Stimulated activated CD4-positive, alpha-beta T cell treated with anti-CD3 and anti-CD28 coated beads, TNF-alpha, amount 100 ng/mL, for 48 hours (primary cell): Measurements from ENCODE around the gene SIGLEC8.
"Not testable (repeated sequence)": the region's sequence is repeated elsewhere in the genome, so short reads cannot be mapped to it uniquely, and the experiment has no call there.

Experiments
- DNase-seq, 3 donors: peaks; one replicate each; pipeline ENCODE4 v3.0.0-alpha.2; 2020; ENCODE audit warnings: low read depth in 3 of 3

The SIGLEC8 gene

GRCh38 chr19:51447510-51447909 lies 10.7 kb downstream of the SIGLEC8 start:
- not testable (repeated sequence) for DNase-seq

- DNase-seq, result peak; percentile 72 to 91 (median 87)
Observed at GRCh38 chr19:51441410-51442390, 16.6 kb downstream of the SIGLEC8 start.

- DNase-seq, result peak; percentile 40 to 68 (median 58)
Observed at GRCh38 chr19:51440846-51441409, 17.3 kb downstream of the SIGLEC8 start.

GRCh38 chr19:51440052-51440451 lies 18.2 kb downstream of the SIGLEC8 start:
- DNase-seq, result no peak

- peak in 1 of 3 donors; percentile 29 for DNase-seq
Observed at GRCh38 chr19:51439021-51439465, 19.2 kb downstream of the SIGLEC8 start.

- DNase-seq, result no peak
Observed at GRCh38 chr19:51434456-51434855, 23.8 kb downstream of the SIGLEC8 start.

- DNase-seq, result no peak
Observed at GRCh38 chr19:51433043-51433442, 25.2 kb downstream of the SIGLEC8 start.

GRCh38 chr19:51431124-51431523 lies 27.1 kb downstream of the SIGLEC8 start:
- no peak for DNase-seq

GRCh38 chr19:51430221-51430620 lies 28.0 kb downstream of the SIGLEC8 start:
- DNase-seq, result no peak

- DNase-seq, result no peak
Observed at GRCh38 chr19:51427201-51427600, 31.1 kb downstream of the SIGLEC8 start.

GRCh38 chr19:51422053-51422448 lies 36.2 kb downstream of the SIGLEC8 start:
- DNase-seq, result peak; percentile 73 to 92 (median 92)

GRCh38 chr19:51421229-51422052 lies 36.8 kb downstream of the SIGLEC8 start:
- no peak for DNase-seq

GRCh38 chr19:51420511-51420910 lies 37.7 kb downstream of the SIGLEC8 start:
- DNase-seq, result not testable (repeated sequence)

- no peak for DNase-seq
Observed at GRCh38 chr19:51418707-51419106, 39.5 kb downstream of the SIGLEC8 start.

- no peak for DNase-seq
Observed at GRCh38 chr19:51417810-51418157, 40.5 kb downstream of the SIGLEC8 start.

GRCh38 chr19:51417107-51417809 lies 41.0 kb downstream of the SIGLEC8 start, which contains the start of gene SIGLEC10:
TSS of gene SIGLEC10 (minus strand) at chr19:51417642. CDS start at chr19:51417581, 61 bp downstream.
- peak in 1 of 3 donors; percentile 34 for DNase-seq

- DNase-seq, result not testable (repeated sequence)
Observed at GRCh38 chr19:51416422-51416821, 41.8 kb downstream of the SIGLEC8 start.

GRCh38 chr19:51415187-51415586 lies 43.1 kb downstream of the SIGLEC8 start:
- DNase-seq, result no peak

- no peak for DNase-seq
Observed at GRCh38 chr19:51410950-51411748, 47.1 kb downstream of the SIGLEC8 start.

- DNase-seq, result no peak
Observed at GRCh38 chr19:51407511-51408131, 50.6 kb downstream of the SIGLEC8 start.
